Endothelial cell (in vitro differentiated cells): ENCODE data around the gene TMPRSS2. TPM values are rescaled to one million over a fixed set of nuclear protein-coding genes. Genes with fewer than 3 reads are reported as not detected.

Experiments
- DNase-seq: peaks from one replicate; pipeline ENCODE4 v3.0.0; 2021; ENCODE audit warnings: low spot score
- H3K27ac Mint-ChIP-seq: one replicate; pipeline ENCODE4 v1.8.0; 2021; ENCODE audit warnings: mixed read lengths, inconsistent platforms; ENCODE audit not compliant: unreplicated experiment
- H3K27me3 Mint-ChIP-seq: one replicate; pipeline ENCODE4 v1.8.0; 2021; ENCODE audit warnings: mild to moderate bottlenecking, moderate library complexity, mixed read lengths, inconsistent platforms; ENCODE audit not compliant: unreplicated experiment
- H3K36me3 Mint-ChIP-seq: one replicate; pipeline ENCODE4 v1.8.0; 2021; ENCODE audit warnings: mild to moderate bottlenecking, low read depth, mixed read lengths, inconsistent platforms; ENCODE audit not compliant: unreplicated experiment
- H3K4me1 Mint-ChIP-seq: one replicate; pipeline ENCODE4 v1.8.0; 2021; ENCODE audit warnings: mild to moderate bottlenecking, mixed read lengths, inconsistent platforms; ENCODE audit not compliant: unreplicated experiment
- H3K4me3 Mint-ChIP-seq: one replicate; pipeline ENCODE4 v1.8.0; 2021; ENCODE audit warnings: mild to moderate bottlenecking, mixed read lengths, inconsistent platforms; ENCODE audit not compliant: unreplicated experiment
- H3K9me3 Mint-ChIP-seq: one replicate; pipeline ENCODE4 v1.8.0; 2021; ENCODE audit warnings: mixed read lengths, inconsistent platforms; ENCODE audit not compliant: unreplicated experiment
- total RNA-seq: library from RNA; stranded (reverse); fragmentation: NEBNext Ultra II Directional; extraction: Animal tissue kit (Norgen Biotek cat#: 25700); gene quantifications from one replicate; pipeline ENCODE4 v1.2.1, GENCODE V29; 2021; ENCODE audit not compliant: unreplicated experiment
- TF ChIP-seq, protein P1 (sequence below): fragments of 200-600 bp; sonication (generic); IDR thresholded peaks from one replicate; pipeline ENCODE4 v1.5.0; 2021; ENCODE audit warnings: antibody characterized with exemption; ENCODE audit not compliant: unreplicated experiment

Gene TMPRSS2
- total RNA-seq, 1 donor from 2014 or later = 46.3 TPM

DNA sequence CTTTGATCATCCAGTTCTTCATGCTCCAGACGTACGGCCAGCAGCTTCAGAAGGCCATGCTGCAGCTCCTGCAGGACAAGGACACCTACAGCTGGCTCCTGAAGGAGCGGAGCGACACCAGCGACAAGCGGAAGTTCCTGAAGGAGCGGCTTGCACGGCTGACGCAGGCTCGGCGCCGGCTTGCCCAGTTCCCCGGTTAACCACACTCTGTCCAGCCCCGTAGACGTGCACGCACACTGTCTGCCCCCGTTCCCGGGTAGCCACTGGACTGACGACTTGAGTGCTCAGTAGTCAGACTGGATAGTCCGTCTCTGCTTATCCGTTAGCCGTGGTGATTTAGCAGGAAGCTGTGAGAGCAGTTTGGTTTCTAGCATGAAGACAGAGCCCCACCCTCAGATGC is 49.4 kb downstream of the TMPRSS2 start:
- Mint-ChIP-seq H3K9me3 (peaks cover 1% of the 10 kb centered on the region), H3K27ac (no peak overlapping the region)

DNA sequence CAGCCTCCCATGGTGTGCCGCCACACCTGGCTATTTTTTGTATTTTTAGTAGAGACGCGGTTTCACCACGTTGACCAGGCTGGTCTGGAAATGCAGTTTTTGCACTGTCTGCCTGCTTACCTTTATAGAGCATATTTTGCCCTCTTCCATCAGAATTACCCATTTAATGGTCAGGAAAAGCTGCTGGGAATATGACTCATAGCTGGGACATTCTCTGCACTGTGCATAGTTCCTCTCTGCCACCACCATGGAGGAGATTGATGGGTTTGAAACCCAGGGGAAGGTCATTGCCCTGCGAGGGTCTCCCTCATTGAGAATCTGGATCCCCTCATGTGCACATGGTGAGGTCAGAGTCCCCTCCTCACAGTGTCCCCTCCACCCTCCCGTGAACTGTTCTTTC is 49.8 kb downstream of the TMPRSS2 start:
- Mint-ChIP-seq H3K36me3 (no peaks in the 10 kb centered on the region), H3K4me1 (no peaks in the 10 kb centered on the region), H3K27ac (no peak overlapping the region), H3K27me3 (peaks cover 12% of the 10 kb centered on the region), H3K9me3 (no peaks in the 10 kb centered on the region), H3K4me3 (no peak overlapping the region)
- TF ChIP-seq, protein P1, sequence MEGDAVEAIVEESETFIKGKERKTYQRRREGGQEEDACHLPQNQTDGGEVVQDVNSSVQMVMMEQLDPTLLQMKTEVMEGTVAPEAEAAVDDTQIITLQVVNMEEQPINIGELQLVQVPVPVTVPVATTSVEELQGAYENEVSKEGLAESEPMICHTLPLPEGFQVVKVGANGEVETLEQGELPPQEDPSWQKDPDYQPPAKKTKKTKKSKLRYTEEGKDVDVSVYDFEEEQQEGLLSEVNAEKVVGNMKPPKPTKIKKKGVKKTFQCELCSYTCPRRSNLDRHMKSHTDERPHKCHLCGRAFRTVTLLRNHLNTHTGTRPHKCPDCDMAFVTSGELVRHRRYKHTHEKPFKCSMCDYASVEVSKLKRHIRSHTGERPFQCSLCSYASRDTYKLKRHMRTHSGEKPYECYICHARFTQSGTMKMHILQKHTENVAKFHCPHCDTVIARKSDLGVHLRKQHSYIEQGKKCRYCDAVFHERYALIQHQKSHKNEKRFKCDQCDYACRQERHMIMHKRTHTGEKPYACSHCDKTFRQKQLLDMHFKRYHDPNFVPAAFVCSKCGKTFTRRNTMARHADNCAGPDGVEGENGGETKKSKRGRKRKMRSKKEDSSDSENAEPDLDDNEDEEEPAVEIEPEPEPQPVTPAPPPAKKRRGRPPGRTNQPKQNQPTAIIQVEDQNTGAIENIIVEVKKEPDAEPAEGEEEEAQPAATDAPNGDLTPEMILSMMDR = no peak
- no peak for DNase-seq

More for the DNA sequence above, 49.4 kb downstream of the TMPRSS2 start:
- DNase-seq = no peak
- TF ChIP-seq, protein P1 = no peak
- Mint-ChIP-seq H3K36me3 (peaks cover under 1% of the 10 kb centered on the region), H3K4me3 (no peak overlapping the region), H3K27me3 (peaks cover 12% of the 10 kb centered on the region), H3K4me1 (no peaks in the 10 kb centered on the region)

DNA sequence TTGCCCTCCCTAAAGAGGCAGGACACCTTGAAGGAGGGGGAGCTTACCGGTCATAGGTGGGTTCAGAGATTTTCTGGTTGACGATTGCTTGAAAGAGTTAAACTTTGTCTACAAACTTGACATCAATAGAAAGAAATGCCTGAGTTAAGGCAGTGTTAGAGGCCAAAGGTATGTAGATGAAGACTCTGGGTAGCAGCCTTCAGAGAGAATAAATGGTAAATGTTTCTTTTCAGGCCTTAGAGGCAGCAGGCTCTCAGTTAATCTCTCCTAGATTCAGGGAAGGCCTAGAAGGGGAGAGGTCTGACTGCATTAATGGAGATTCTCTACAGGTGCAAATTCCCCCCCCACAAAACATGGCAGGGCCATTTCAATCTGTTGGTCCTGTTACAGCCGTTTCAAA is 54.2 kb downstream of the TMPRSS2 start:
- no peak for DNase-seq
- Mint-ChIP-seq H3K27ac (no peak overlapping the region), H3K9me3 (no peaks in the 10 kb centered on the region), H3K27me3 (peaks cover 9% of the 10 kb centered on the region), H3K4me1 (no peaks in the 10 kb centered on the region), H3K4me3 (no peak overlapping the region), H3K36me3 (no peaks in the 10 kb centered on the region)
- TF ChIP-seq, protein P1 = no peak

DNA sequence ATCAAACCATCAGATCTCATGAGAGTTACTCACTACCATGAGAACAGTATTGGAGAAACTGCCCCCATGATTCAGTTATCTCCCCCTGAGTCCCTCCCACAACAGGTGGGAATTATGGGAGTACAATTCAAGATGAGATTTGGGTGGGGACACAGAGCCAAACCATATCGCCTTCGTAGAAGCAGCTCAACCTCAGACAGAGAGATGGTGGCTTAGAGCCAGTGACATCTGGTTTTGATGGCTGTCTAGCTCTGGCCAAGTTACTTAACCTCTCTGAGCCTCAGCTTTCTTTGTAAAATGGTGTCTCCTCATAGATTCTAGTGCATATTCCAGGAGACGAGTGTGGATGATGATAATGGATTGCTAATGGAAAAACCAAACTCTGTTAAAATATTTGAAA is 54.8 kb downstream of the TMPRSS2 start:
- TF ChIP-seq, protein P1 = no peak

DNA sequence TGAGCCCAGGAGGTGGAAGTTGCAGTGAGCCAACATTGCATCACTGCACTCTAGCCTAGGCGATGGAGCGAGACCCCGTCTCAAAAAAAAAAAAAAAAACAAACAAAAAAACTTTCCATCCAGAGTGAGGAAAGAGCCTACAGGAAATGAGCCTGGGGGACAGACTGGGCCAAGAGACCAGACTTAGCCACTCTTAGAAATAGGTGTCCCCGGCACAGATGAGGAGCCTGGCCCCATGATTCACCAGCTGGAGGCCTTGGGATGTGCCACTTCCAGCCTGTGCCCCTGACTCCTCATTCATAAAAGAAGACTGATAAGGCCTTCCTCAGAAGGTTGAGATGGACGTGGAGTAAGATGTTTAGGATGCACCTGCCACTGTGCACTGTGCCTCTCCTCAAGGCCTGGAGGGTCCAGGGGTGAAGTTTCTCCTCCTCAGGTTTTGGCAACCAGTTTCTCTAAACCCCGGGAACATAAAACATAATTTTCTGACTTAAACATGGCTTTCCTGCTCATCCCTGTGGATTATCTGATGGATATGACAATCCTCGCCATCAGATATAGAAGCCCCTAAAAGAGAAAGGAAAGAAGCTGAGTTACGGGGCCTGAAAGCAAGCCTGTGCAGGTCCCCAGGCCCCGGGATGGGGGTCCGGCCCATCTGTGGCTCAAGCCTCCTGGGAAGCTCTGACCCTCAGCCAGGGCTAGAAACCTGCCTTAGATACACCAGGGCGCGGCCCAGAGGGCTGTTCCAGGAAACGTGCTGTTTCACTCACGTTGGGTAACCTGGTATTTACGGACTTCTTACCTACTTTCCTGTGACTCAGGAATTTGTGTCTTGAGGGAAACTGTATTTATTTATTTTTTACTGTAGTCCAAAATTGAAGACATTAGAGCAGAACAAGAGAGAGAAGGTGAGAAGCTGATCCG is 55.9 kb downstream of the TMPRSS2 start:
- no peaks in the 10 kb centered on the region for H3K36me3 Mint-ChIP-seq

More for the DNA sequence above, 54.8 kb downstream of the TMPRSS2 start:
- no peak for DNase-seq
- Mint-ChIP-seq H3K9me3 (no peaks in the 10 kb centered on the region), H3K27ac (no peak overlapping the region), H3K4me3 (no peak overlapping the region), H3K36me3 (no peaks in the 10 kb centered on the region), H3K27me3 (peaks cover 7% of the 10 kb centered on the region), H3K4me1 (no peaks in the 10 kb centered on the region)

More for the DNA sequence above, 55.9 kb downstream of the TMPRSS2 start:
- Mint-ChIP-seq H3K27ac (no peak overlapping the region), H3K9me3 (no peaks in the 10 kb centered on the region), H3K4me1 (no peaks in the 10 kb centered on the region), H3K27me3 (peaks cover 1% of the 10 kb centered on the region), H3K4me3 (no peak overlapping the region)
- TF ChIP-seq, protein P1 = no peak
- no peak for DNase-seq
